WERI-Rb-1 (cell line): ENCODE measurements around the gene SERAC1.

Experiments used
- DNase-seq: peaks from one replicate; pipeline ENCODE4 v3.0.0-alpha.2; 2020
- H3K27ac ChIP-seq: fragments of 250-450 bp; sonication (Bioruptor Pico); 2 replicates; pipeline ENCODE4 v1.5.1; 2020; ENCODE audit warnings: mild to moderate bottlenecking, moderate library complexity
- H3K27me3 ChIP-seq: fragments of 250-450 bp; sonication (Bioruptor Pico); 2 replicates; pipeline ENCODE4 v1.5.1; 2021; ENCODE audit warnings: mild to moderate bottlenecking, low read depth, moderate library complexity; ENCODE audit not compliant: insufficient read depth, severe bottlenecking
- H3K36me3 ChIP-seq: fragments of 250-450 bp; sonication (Bioruptor Pico); 2 replicates; pipeline ENCODE4 v1.5.1; 2020; ENCODE audit warnings: mild to moderate bottlenecking, moderate library complexity
- H3K4me3 ChIP-seq: 2 replicates; pipeline ENCODE4 v1.5.1; 2011; ENCODE audit warnings: low read depth, mild to moderate bottlenecking, control low read depth, low read length
- H3K9me3 ChIP-seq: fragments of 250-450 bp; sonication (Bioruptor Pico); 2 replicates; pipeline ENCODE4 v1.5.1; 2021; ENCODE audit warnings: mild to moderate bottlenecking, moderate library complexity; ENCODE audit not compliant: severe bottlenecking
- CTCF ChIP-seq: IDR thresholded peaks from 2 replicates; pipeline ENCODE4 v1.5.1; 2011; ENCODE audit warnings: low read depth, mild to moderate bottlenecking, control low read depth, inconsistent platforms, low read length

SERAC1 gene

GRCh38 chr6:158067436-158068015 lies 100.5 kb downstream of the SERAC1 start:
- peaks cover 32% of the 10 kb centered on the region for H3K36me3 ChIP-seq
- no peaks in the 10 kb centered on the region for H3K27me3 ChIP-seq
- no peak overlapping the region for H3K27ac ChIP-seq
- H3K4me3 ChIP-seq: no peak overlapping the region
- no peak for DNase-seq
- H3K9me3 ChIP-seq: peaks cover 3% of the 10 kb centered on the region
- TF ChIP-seq CTCF: no peak

GRCh38 chr6:158066136-158066781 lies 101.8 kb downstream of the SERAC1 start:
- H3K36me3 ChIP-seq: peaks cover 24% of the 10 kb centered on the region
- no peak overlapping the region for H3K27ac ChIP-seq

GRCh38 chr6:158064725-158065251 lies 103.3 kb downstream of the SERAC1 start:
- peak; percentile 76 for DNase-seq
- Histone ChIP-seq H3K27me3 (no peaks in the 10 kb centered on the region), H3K4me3 (no peak overlapping the region), H3K36me3 (peaks cover 18% of the 10 kb centered on the region), H3K9me3 (peaks cover 3% of the 10 kb centered on the region), H3K27ac (peak overlapping the region; percentile 9)
- no peak for TF ChIP-seq CTCF

More at GRCh38 chr6:158066136-158066781, 101.8 kb downstream of the SERAC1 start:
- Histone ChIP-seq H3K9me3 (peaks cover 3% of the 10 kb centered on the region), H3K27me3 (no peaks in the 10 kb centered on the region), H3K4me3 (no peak overlapping the region)
- DNase-seq: no peak
- no peak for TF ChIP-seq CTCF

- H3K27ac ChIP-seq: no peak overlapping the region
- DNase-seq: no peak
- H3K4me3 ChIP-seq: no peak overlapping the region
- H3K9me3 ChIP-seq: peaks cover 3% of the 10 kb centered on the region
- no peaks in the 10 kb centered on the region for H3K27me3 ChIP-seq
- peaks cover 16% of the 10 kb centered on the region for H3K36me3 ChIP-seq
- no peak for TF ChIP-seq CTCF
These were observed 104.3 kb downstream of the SERAC1 start for GRCh38 chr6:158063736-158064135.

GRCh38 chr6:158061709-158062461 lies 106.2 kb downstream of the SERAC1 start:
- H3K27me3 ChIP-seq: no peaks in the 10 kb centered on the region
- peaks cover 3% of the 10 kb centered on the region for H3K9me3 ChIP-seq
- DNase-seq: no peak
- no peak for TF ChIP-seq CTCF
- no peak overlapping the region for H3K4me3 ChIP-seq
- H3K27ac ChIP-seq: no peak overlapping the region
- H3K36me3 ChIP-seq: peaks cover 7% of the 10 kb centered on the region
